Stromal cell of bone marrow (primary cell): ENCODE results near the gene PLAC1.

Experiments used
- DNase-seq: peaks from one replicate; pipeline ENCODE4 v3.0.0-alpha.2; 2012; ENCODE audit warnings: low read depth

PLAC1 gene

GRCh38 chrX:134631426-134632346 is 26.6 kb downstream of the PLAC1 start:
- no peak for DNase-seq

- no peak for DNase-seq
Observed at GRCh38 chrX:134628663-134629062, 29.6 kb downstream of the PLAC1 start.

GRCh38 chrX:134626434-134626833 is 31.8 kb downstream of the PLAC1 start:
- DNase-seq, result no peak

GRCh38 chrX:134625315-134625718 is 33.0 kb downstream of the PLAC1 start:
- DNase-seq, result peak; percentile 67

GRCh38 chrX:134624046-134624430 is 34.2 kb downstream of the PLAC1 start:
- no peak for DNase-seq

- no peak for DNase-seq
Observed at GRCh38 chrX:134623293-134624045, 34.8 kb downstream of the PLAC1 start.

- DNase-seq, result no peak
Observed at GRCh38 chrX:134622813-134623185, 35.5 kb downstream of the PLAC1 start.

GRCh38 chrX:134622056-134622812 is 36.0 kb downstream of the PLAC1 start:
- DNase-seq, result peak; percentile 60

GRCh38 chrX:134619838-134620237 is 38.4 kb downstream of the PLAC1 start:
- DNase-seq, result no peak

- no peak for DNase-seq
Observed at GRCh38 chrX:134613396-134613795, 44.9 kb downstream of the PLAC1 start.

GRCh38 chrX:134608153-134608552 is 50.1 kb downstream of the PLAC1 start:
- DNase-seq, result no peak

- DNase-seq, result no peak
Observed at GRCh38 chrX:134607523-134607922, 50.7 kb downstream of the PLAC1 start.

GRCh38 chrX:134604701-134605311 is 53.5 kb downstream of the PLAC1 start:
- DNase-seq, result no peak

GRCh38 chrX:134603806-134604700 is 54.2 kb downstream of the PLAC1 start:
- peak; percentile 80 for DNase-seq

GRCh38 chrX:134602410-134602809 is 55.9 kb downstream of the PLAC1 start:
- no peak for DNase-seq

- DNase-seq, result no peak
Observed at GRCh38 chrX:134601240-134601765, 57.0 kb downstream of the PLAC1 start.

GRCh38 chrX:134600714-134601113 is 57.6 kb downstream of the PLAC1 start:
- no peak for DNase-seq

GRCh38 chrX:134599184-134599914 is 58.9 kb downstream of the PLAC1 start:
- DNase-seq, result peak; percentile 86

- no peak for DNase-seq
Observed at GRCh38 chrX:134592303-134592702, 66.0 kb downstream of the PLAC1 start.

- DNase-seq, result no peak
Observed at GRCh38 chrX:134591502-134591901, 66.8 kb downstream of the PLAC1 start.
